Chondrocyte (in vitro differentiated cells): ENCODE data around the gene ANO9. TPM values are rescaled to one million over a fixed set of nuclear protein-coding genes. Genes with fewer than 3 reads are reported as not detected.
A peak's percentile ranks its signal among the peaks of the same experiment; 100 is the strongest.

Experiments
- DNase-seq: peaks from one replicate; pipeline ENCODE4 v3.0.0; 2021; ENCODE audit warnings: mixed read lengths, low spot score
- H3K27ac Mint-ChIP-seq: one replicate; pipeline ENCODE4 v1.8.0; 2021; ENCODE audit warnings: mild to moderate bottlenecking, moderate library complexity, mixed read lengths; ENCODE audit not compliant: unreplicated experiment
- H3K27me3 Mint-ChIP-seq: 2 replicates; pipeline ENCODE4 v1.8.0; 2021; ENCODE audit warnings: low read depth, mixed read lengths
- H3K36me3 Mint-ChIP-seq: 2 replicates; pipeline ENCODE4 v1.8.0; 2021; ENCODE audit warnings: low read depth, mixed read lengths
- H3K4me1 Mint-ChIP-seq: 2 replicates; pipeline ENCODE4 v1.8.0; 2021; ENCODE audit warnings: low read depth, mild to moderate bottlenecking, mixed read lengths
- H3K4me3 Mint-ChIP-seq: one replicate; pipeline ENCODE4 v1.8.0; 2021; ENCODE audit warnings: mild to moderate bottlenecking, moderate library complexity, mixed read lengths; ENCODE audit not compliant: unreplicated experiment
- H3K9me3 Mint-ChIP-seq: 2 replicates; pipeline ENCODE4 v1.8.0; 2021; ENCODE audit warnings: low read depth, mixed read lengths
- CTCF ChIP-seq: fragments of 200-600 bp; sonication (generic); IDR thresholded peaks from 2 replicates; pipeline ENCODE4 v1.5.0; 2021; ENCODE audit warnings: antibody characterized with exemption, mild to moderate bottlenecking, moderate library complexity
- total RNA-seq: library from RNA; stranded (reverse); gene quantifications from 3 replicates; pipeline ENCODE4 v1.2.1, GENCODE V29; 2021

Gene ANO9
- total RNA-seq, 1 donor from 2014 or later: not detected

GRCh38 chr11:371051-371450 lies 70.8 kb downstream of the ANO9 start:
- H3K27ac Mint-ChIP-seq: no peak overlapping the region
- peak; percentile 88 for DNase-seq
- peaks cover 4% of the 10 kb centered on the region for H3K27me3 Mint-ChIP-seq
- peak overlapping the region; percentile 71 for H3K4me3 Mint-ChIP-seq
- no peaks in the 10 kb centered on the region for H3K9me3 Mint-ChIP-seq
- no peak for TF ChIP-seq CTCF
- peaks cover 20% of the 10 kb centered on the region for H3K4me1 Mint-ChIP-seq
- H3K36me3 Mint-ChIP-seq: no peaks in the 10 kb centered on the region

GRCh38 chr11:370070-370941 lies 71.5 kb downstream of the ANO9 start:
- Mint-ChIP-seq H3K9me3 (no peaks in the 10 kb centered on the region), H3K27ac (no peak overlapping the region), H3K4me3 (peak overlapping the region; percentile 71), H3K4me1 (peaks cover 20% of the 10 kb centered on the region), H3K36me3 (no peaks in the 10 kb centered on the region), H3K27me3 (peaks cover 4% of the 10 kb centered on the region)
- TF ChIP-seq CTCF: no peak
- peak; percentile 77 for DNase-seq

DNA sequence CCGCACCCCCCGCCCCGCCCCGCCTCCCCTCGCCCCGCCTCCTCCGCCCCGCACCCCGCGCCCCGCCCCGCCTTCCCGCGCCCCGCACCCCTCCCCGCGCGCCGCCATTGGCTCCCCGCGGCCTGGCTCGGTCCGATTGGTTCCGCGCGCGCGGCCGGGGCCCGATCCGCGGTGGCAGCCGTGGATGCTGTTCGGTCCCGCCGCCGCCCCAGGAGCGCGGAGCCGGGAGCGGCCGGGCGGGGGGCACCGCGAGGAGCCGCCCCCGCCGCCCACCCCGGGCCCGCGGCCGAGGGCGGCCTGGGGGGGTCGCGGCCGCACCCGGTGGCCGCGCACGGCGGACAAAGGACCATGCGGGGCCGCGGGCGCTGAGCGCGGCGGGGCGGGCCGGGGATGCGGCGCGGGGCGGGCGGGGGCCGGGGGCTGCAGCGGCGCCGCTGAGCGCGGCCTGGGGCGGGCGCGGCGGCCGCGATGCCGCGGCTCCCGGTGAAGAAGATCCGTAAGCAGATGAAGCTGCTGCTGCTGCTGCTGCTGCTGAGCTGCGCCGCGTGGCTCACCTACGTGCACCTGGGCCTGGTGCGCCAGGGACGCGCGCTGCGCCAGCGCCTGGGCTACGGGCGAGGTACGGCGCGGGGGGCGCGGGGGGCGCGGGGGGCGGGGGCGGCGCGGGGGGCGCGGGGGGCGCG lies 72.3 kb downstream of the ANO9 start, which contains the start of gene B4GALNT4:
Gene B4GALNT4 (plus strand): TSS at position 164 of the 683 bp plus-strand sequence. CDS start 305 bp downstream, at position 469.
- peaks cover 4% of the 10 kb centered on the region for H3K27me3 Mint-ChIP-seq
- TF ChIP-seq CTCF: no peak
- H3K27ac Mint-ChIP-seq: no peak within 1 kb of the TSS
- no peaks in the 10 kb centered on the region for H3K9me3 Mint-ChIP-seq
- DNase-seq: peak; percentile 42
- H3K4me3 Mint-ChIP-seq: peak within 1 kb of the TSS; percentile 81
- peaks cover 20% of the 10 kb centered on the region for H3K4me1 Mint-ChIP-seq
- no peaks in the 10 kb centered on the region for H3K36me3 Mint-ChIP-seq

GRCh38 chr11:368414-369335 lies 73.1 kb downstream of the ANO9 start:
- TF ChIP-seq CTCF: no peak
- peak overlapping the region; percentile 81 for H3K4me3 Mint-ChIP-seq
- H3K27ac Mint-ChIP-seq: no peak overlapping the region
- H3K9me3 Mint-ChIP-seq: no peaks in the 10 kb centered on the region
- peaks cover 4% of the 10 kb centered on the region for H3K27me3 Mint-ChIP-seq
- peak; percentile 94 for DNase-seq
- H3K4me1 Mint-ChIP-seq: peaks cover 20% of the 10 kb centered on the region
- H3K36me3 Mint-ChIP-seq: no peaks in the 10 kb centered on the region
